ENCODE measurements around the gene PPM1E.

PPM1E gene

DNA sequence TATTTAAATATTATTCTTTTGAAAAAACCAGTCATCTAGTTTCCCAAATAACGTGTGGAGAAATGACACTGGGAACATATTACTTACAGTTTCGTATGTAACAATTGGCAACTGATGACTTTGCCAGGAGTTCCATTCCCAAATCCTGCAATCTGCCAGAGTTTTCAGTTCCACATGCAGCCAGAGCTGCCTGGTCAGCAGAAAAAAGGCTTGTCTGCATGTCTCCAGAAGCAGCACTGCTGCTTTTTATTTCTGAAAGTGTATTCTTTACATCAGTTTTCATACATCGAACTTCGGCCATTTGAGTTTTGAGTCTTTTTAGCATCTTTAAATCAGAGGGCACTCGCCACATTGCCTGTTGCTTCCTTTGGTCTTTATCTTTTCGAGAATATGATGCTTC lies 272.7 kb downstream of the PPM1E start:
- no peak for DNase-seq (ENCODE audit: extremely low read depth in 1 of 2, low read depth in 1 of 2)

DNA sequence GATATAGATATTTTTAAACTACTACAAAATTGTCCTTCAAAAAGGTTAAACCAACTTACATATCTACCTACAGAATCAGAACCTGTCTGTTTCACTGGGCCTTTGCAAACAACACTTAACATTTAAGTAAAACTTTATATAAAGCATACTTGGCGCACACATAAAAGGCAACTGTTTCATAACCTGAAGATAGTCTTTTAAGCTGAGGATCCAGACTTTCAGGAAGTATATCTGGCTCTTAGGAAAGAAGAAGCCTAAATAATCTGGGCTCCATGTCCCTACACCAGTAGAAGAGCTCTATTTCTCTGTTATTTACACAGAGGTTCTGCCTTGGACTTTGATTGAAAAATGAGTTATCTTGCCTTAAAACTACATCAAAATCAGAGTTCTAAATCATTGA lies 275.2 kb downstream of the PPM1E start:
- DNase-seq (ENCODE audit: extremely low read depth in 1 of 2, low read depth in 1 of 2) = no peak

All from activated CD8-positive, alpha-beta memory T cell treated with anti-CD3 and anti-CD28 coated beads for 1 hour (primary cell).